Measurements from ENCODE around the gene CT47C1.

Gene CT47C1

DNA sequence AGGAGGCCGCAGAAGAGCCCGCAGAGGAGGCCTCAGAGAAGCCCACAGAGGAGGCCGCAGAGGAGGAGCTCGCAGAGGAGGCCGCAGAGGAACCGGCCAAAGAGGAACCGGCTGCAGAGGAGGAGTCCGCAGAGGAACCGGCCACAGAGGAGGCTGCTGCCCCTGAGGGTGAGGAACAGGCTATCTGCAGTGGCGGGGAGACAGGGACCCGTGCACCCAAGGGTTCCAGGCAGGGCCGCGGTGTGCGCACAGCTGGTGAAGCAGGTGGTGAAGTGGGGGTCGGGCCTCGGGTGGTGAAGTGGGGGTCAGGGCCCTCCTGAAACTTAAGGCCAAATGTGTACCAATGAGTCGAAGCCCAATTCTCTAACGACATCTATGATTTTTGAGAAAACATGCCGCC lies 1.1 kb downstream of the CT47C1 start:
- DNase-seq (ENCODE audit: low read depth) = no peak

DNA sequence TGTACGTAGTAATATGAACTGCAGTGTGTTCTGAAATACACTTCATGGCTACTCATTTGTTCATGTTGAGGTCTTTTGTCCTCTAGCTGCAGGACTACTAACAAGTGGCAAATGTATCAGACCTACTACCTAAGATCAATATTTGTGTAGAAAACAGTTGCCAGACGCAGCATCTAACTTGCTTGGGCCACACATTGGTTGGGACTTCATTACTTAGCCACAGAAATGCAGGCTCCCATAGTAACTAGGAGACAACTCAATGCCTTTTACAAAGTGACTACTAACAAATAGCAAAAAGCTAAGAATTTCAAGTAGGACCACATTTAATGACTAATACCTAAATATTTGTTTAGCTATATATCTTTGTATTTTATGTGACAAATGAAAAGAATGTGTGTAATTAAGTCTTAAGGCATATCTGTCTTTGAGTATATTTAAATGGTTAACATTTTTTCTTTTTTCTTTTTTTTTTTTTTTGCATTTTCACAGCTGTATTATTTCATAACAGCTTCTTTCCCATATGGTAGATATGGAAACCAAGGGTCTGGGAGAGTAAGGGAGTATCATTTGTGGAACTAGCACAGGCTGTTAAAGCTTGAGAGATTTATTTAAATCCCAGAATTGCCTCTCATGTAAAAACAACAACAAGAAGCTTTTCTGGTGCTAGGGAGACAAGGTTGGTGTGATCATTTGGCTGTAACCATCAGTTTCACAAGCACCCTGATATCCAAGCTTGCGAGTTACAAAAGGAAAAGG lies 2.7 kb downstream of the CT47C1 start:
- DNase-seq (ENCODE audit: low read depth) = no peak

DNA sequence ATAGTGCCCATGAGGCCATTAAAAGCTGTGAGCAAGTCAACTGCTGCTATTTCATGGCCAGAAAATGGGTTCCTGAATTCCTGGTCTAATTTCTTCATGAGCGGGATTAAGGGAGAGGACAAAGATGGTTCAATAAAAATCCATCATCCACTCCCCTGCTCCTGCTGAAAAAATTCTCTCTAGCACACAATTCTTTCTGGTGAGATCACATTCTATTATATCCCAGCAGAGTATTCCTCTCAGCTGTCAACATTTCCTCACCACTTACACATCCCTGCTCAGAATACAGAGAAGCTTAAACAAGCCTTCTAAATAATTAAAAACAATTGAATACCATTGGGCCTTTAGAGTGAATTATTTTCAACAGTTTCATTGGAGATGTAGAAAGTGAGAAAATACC lies 9.5 kb downstream of the CT47C1 start:
- no peak for DNase-seq (ENCODE audit: low read depth)

DNA sequence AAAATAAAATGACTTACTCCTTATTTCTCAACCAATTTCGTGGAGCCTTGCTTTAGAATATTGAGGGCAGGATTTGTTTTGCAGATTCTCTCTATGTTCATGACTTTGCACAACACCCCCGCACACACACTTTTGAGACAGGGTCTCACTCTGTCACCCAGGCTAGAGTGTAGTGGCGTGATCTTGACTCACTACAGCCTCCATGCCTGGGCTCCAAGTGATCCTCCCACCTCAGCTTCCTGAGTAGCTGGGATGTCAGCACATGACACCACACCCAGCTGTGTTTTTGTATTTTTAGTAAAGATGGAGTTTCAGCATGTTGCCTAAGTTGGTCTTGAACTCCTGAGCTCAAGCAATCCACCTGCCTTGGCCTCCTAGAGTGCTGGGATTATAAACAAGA lies 12.0 kb downstream of the CT47C1 start:
- DNase-seq (ENCODE audit: low read depth) = no peak

DNA sequence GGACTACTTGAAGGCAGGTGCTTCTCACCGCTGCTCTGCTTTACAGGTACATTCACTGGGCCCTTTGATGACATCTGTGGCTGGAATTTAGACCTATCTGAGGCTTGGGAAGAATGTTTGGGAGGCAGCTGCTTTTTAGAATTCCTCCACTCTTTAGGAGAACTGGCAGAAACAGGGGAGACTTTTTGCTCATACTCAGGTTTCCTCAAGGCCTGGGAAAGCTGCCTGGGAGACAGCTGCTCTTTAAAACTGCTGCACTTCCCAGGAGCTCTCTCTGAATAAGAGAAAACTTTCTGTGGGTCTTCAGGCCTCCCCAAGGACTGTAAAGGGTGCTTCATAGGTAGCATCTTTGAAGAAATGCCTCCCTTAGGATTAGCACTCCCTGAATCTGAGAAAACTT lies 14.3 kb downstream of the CT47C1 start:
- no peak for DNase-seq (ENCODE audit: low read depth)

DNA sequence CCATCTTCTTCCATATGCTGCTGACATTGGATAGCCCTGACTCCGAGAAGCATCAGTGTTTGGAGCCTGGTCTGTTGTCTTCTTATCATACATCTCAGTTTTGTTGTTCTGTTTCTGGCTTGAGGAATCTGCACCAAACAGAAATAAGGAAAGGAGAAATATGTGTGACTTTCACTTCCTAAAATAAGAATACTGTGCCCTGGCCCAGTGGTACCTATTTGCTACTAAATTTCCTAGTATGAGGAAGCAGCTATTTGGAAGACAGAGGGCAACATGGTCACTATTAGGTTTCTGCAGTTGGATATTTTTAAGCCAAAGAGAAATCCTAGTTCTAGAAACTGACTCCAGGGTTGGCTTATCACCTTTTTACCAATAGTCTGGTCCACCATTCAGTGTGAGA lies 16.8 kb downstream of the CT47C1 start:
- no peak for DNase-seq (ENCODE audit: low read depth)

DNA sequence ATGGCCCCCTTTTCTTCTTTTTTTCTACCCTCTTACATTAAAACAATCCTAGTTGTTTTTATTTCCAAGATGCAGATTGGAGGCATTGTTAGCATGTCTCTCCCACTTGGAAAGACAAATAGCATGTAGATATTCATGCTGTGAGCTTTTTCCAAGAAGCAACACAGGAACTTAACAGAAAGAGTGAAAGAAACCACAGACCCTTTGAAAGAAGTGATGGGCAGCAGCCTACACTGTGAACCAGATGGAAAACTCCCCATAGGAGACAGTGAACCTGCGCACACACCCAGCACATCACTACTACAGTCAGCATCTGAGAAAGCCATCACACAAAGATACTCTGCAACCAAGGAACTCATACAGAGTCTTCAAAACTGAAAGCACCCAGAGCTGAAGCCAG lies 17.8 kb downstream of the CT47C1 start:
- DNase-seq (ENCODE audit: low read depth) = no peak

DNA sequence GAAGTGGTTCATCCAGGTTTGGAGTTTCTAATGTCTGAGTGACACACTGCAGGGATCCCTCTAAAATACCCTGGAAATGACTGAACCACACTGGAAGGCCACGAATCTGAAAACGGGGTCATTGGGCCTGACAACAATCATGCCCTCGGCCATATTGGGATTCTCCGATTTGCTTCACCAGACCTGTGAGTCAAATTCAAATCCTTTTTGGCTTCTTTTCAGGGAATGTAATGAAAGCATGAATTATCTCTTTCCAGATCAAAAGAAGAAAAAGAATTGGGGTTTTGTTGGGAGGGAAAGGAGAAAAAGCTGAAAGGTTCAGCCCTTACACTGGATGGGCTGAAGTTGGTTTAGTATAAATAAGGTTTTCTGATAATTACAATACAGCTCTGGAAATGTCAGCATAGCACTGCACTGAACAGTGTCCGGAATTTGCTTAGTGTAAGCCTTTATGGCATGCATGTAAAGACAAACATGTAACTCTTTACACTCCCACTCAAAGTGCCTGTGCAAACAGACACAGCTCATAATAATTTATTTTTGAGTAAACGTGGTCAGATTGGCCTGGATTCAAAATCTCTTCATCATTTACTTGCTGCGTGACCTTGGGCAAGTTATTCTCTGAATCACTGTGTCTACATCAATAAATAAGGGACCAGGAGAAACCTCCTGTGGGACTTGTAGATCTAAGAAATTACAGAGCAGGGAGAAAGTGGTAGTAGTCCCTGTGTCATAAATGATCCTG lies 21.4 kb downstream of the CT47C1 start:
- DNase-seq (ENCODE audit: low read depth) = no peak

DNA sequence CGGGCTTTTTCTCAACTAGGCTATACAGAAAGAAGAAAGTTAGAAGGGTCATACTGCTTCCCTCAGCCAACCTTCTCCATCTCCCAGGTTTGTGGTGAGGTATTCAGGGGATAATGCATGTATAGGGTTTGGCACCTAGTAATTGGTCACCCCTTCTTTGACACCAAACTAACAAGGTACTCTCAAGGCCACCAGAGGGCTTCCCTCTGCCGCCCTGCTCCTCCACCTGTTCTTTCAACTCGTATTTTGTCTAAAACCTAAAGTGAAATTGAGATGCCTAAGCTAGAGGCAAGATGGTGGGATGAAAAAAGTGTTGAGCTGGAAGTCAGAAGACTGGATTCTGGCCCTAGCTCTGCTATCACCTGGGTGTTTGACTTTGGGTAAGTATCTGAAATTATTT lies 22.0 kb downstream of the CT47C1 start:
- DNase-seq (ENCODE audit: low read depth) = no peak

DNA sequence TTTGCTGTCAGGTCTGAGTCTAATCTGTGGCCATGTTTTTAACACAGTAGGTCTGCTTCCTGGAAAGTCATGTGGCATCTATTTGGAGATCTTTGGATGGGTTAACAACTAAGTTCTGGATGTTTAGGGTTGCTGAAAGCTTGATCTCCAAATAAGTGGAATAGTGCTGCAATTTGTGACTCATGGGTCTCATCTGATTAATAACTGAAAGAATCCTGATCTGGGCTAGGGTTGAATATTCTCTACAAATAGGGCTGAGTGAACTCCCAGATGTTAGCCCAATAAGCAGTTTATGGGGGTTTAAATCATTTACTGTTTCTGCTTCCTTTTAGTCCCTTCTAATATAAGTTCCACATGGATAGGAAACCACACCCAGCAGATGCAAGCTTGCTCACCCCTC lies 23.1 kb downstream of the CT47C1 start:
- no peak for DNase-seq (ENCODE audit: low read depth)

DNA sequence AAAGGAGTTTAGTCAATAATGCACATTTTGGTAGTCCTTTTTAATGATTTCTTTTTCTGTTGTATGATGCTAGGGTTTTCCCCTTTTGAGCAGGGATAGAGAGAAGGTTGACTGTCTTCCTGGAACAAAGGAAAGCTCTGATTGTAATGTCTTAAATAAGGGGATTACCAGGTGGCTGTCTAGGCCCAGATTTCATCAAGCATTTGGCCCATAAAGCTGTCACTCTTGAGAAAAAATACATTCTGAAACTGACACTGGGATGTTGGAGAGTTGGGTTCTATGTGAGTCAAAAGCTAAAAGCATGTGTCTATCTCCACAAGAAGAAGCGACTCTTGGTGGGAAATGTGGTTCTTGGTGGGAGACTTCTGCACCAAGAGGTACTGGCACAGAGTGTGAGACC lies 28.4 kb downstream of the CT47C1 start:
- no peak for DNase-seq (ENCODE audit: low read depth)

DNA sequence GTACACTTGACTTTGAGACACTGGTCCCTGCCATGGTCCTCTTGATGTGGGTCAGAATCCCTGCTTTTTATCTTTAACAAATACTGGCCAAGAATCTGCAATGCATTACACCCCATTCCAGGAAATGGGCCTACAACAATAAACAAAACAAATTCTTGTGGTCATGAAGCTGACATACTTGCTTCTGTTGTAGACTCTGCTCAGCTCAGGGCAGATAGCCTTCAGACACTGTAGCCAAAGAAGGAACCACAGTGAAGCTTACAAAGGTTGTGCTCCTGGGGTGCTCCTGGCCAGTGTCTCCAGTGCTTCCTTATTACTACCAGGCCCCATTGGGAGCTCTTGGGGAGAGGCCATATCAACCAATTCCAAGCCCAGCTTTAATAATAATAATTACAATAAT lies 33.0 kb downstream of the CT47C1 start:
- DNase-seq (ENCODE audit: low read depth) = no peak

DNA sequence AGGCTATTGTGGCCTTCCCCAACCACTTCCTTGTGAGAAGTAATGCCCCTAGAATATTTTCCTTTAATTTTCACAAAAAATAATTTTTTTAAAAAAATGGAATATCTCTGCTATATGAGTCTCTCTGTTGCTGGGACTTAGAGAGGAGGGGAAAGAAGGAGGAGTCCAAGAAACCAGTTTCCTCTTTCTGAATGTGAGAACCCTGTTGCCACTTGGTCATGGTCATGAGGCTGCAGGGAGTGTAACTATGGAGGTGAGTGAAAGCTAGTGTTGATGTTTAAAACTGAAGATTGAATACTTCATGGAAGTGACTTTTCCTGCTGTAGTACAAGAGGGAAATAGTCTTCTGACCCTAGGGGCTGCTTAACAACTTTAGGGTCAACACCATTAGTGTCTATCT lies 34.4 kb downstream of the CT47C1 start:
- DNase-seq (ENCODE audit: low read depth) = no peak

DNA sequence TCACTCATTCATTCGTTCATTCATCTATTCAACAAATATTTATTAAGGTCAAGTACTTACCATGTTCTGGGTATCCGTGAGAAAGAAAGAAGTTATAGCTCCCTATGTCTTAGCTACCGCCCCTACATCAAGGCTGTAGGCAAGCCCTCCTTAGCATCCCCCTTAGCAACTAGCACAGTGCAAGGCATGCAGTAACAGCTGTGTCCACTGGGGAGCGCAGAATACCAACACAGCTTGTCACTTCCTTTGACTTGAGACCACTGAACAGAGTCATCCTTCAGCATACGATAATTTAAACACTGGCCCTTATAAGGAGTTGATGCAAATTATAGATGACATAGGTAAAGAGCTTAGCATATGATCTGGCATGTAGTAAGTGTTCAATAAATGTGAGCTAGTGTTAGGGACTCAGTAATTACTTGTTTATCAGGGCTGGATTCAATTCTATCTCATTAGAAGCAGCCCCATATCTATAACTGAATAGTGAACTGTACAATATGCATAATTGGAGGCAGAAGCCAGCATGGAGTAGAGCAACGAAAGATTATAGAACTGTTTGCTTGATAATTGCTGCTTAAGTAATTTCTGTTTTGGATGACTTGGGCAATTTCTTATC lies 46.1 kb downstream of the CT47C1 start:
- peak; percentile 1 for DNase-seq (ENCODE audit: low read depth)

DNA sequence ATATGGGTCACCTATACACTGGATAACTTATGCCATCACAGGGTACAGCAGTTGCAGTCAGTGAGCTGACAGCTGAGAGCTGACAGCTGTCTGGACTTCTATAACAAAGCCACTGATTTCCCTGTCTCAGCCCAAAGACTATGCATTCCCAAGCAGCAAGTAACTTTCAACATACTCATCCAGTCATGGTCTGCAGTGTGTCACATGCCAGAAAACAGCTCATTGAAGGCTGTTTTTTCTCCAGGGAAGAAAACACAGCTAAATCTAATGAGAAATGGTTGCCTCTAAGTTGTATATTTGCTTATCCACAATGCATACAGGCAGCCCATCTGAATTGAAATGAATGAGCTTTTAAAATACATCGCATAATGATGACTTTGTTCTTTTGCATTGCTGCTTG lies 48.5 kb downstream of the CT47C1 start:
- no peak for DNase-seq (ENCODE audit: low read depth)
